Embryonic facial prominence (tissue), 1 donor: ENCODE results near the gene SLC30A1.
"Not testable (repeated sequence)": the region's sequence is repeated elsewhere in the genome, so short reads cannot be mapped to it uniquely, and the experiment has no call there.

Experiments used
- DNase-seq: peaks from one replicate; pipeline ENCODE4 v3.0.0-alpha.2; 2016; ENCODE audit errors: extremely low spot score

Gene SLC30A1

DNA sequence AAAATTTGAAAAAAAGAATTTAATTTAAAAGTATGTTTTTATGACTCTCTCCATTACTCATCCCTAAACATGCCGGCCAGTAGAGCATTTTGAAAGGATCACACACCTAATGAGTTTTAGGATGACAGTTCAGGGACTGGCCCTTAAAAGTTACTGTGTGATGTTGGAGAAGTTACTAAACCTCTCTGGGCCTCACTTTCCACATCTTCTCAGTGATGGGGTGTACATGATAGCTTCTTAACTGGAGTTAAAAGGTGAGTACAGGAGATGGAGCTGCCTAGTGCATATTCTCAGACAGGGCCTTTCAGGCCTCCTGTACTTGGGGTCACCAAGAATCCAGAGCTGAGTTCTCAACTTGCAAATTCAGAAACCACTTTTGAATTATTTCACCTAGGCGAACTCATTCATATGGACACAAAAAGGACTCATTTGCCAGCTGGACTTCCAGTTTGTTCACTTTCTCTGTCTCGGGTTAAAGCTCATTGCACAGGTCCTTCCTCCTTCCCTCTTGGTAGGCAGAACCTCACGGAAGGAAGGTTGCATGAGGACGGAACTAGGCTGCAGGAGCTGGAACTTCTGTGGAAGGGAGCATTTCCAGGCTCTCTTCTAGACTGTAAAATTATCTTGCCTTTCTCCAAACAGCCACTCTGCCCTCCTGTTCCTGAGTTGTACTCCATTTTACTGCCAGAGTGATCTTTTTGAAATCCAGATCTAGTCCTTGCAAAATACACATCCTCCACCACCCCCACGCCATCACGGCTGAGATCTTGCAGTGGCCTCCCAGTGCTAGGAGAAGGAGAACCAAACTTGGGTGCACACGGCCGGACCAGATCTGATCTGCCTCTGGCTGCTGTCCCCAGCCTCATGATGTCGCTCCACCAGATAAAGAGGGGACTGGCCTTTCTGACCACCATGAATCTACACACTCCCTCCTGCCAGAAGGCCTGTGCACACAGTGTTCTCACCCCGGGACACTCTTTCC is 4.3 kb upstream of the SLC30A1 start:
- no peak for DNase-seq

DNA sequence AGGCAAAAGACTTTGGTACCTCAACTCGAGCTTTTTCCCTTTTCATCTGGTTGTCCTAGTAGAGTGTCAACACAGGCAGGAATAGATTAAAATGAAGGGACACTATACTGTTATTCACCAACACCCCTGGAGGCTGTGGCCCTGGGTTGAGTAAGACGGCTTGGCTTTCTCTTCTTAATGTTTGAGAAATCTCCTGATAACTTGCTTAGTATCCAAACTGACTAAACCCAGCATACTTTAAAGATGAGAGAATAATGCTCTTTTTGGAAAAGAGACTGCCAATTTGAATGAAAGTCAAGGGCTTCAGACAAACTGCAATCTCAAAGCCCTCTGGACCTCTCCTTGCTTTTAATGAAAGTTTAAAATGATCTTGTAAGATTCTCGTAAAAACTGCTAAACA is 2.6 kb upstream of the SLC30A1 start:
- DNase-seq: no peak

GRCh38 chr1:211580303-211580687 is 1.3 kb upstream of the SLC30A1 start:
- no peak for DNase-seq

- no peak for DNase-seq
These were observed 710 bp upstream of the SLC30A1 start for GRCh38 chr1:211579440-211580302.

DNA sequence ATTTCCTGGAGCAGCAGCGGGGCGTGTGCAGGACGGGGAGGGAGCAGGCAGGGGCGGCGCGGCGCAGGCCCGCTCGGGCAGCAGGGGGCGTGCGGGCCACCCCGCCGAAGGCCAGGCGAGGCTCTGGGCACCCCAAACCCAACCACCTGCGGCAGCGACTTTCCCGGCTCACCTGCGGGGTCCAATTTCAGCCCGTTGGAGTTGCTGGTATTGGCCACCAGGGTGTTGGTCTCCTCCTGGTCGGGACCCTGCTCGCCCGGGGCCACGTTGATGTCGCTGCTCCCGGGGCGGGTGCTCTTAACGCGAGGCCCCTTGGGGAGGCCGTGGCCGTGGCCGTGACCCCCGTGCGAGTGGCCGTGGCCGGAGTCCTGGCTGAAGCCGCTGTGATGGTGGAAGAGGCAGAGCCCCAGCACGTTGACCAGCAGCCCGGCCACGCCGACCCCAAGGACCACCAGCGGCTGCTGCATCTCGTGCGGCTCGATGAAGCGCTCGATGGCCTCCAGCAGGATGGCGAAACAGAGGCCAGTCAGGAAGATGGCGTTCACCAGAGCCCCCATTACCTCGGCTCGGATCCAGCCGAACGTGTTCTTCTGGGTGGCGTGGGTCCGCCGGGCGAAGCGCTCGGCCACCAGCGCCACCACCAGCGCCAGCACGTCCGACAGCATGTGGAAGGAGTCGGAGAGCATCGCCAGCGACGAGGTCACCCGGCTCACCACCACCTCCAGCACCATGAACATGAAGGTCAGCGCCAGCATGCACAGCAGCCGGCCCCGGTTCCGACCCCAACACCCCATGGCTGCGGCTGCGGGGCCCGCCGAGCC is 932 bp downstream of the SLC30A1 start:
- no peak for DNase-seq

DNA sequence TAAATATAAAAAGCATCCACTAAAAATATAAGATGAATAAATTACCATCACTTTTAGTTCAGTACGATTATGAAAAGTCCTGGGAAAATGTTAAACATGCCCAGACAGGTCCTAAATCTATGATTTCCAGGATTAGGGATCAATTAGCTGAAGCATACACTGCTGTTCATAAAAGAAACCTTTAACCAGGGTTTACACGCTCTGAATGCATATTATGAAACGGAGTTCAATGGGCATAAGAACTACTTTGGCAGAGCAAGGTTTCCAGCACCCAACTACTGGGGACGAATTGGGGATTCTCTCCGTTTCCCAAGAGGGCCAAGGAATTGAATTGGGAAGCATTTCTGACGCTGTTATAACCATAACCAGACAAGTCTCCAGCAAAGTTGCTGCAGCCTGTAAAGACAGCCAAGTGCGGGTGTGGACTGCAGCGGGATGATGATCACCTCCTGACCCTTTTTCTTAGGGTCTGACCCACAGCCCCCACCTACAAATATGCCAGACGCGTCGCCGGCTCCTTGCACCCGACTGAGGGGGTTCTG is 1.6 kb downstream of the SLC30A1 start:
- no peak for DNase-seq

- no peak for DNase-seq
These were observed 2.2 kb downstream of the SLC30A1 start for GRCh38 chr1:211576717-211577116.

DNA sequence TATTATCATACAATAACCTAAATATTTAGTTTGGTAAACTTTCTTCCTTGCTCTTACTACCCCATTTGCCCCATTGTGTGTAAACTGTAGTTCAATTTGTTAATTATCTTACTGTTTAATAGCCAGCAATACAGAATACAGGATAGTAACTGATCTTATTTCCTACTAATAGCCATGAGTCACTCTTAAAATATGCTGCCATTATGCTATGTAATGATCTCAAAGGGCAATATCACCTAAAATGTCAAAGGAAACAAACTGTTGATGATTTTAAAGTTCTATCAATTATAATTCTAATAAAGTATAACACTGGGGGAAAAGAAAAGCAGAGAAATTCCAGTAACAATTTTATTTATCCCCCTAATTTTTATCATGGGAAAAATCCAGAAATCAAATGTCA is 4.3 kb downstream of the SLC30A1 start:
- no peak for DNase-seq

DNA sequence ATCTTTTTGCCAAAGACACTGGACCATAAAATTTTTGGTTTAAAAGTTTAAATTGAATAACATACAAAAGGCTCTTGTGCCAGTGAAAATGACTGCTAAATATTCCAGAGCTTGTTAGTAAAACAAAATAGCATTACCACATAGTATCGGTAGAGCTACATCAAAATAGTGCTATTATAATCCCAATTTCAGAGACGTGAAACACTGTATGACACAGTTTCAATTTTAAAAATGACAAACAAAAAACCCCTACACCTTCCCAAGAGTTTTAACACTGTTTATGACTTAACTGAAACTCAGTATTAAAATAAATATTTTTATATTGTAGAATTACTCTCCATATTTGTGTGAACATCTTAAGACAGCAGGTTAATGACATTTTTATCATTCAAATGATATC is 7.0 kb downstream of the SLC30A1 start:
- DNase-seq: no peak

- not testable (repeated sequence) for DNase-seq
These were observed 8.6 kb downstream of the SLC30A1 start for GRCh38 chr1:211570378-211570777.

- no peak for DNase-seq
These were observed 12.4 kb downstream of the SLC30A1 start for GRCh38 chr1:211566431-211567025.

DNA sequence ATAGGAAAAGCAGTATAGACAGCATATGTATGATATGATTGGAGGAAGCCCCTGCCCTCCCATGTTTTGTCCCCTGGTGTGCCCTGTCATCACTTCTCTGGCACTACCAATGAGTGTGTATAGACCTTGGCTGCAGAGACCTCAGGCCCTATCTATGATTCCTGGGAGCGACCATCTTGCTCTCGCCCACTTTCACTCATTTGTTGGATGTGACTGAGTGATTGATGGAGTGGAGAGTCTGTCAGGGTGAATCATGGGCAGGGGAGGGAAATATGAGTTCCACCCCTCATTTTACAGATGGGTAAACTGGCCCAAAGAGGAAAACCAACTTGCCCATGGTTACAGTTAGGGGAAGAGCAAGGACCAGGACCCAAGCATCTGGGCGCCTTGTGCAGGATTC is 14.9 kb downstream of the SLC30A1 start:
- DNase-seq: no peak

DNA sequence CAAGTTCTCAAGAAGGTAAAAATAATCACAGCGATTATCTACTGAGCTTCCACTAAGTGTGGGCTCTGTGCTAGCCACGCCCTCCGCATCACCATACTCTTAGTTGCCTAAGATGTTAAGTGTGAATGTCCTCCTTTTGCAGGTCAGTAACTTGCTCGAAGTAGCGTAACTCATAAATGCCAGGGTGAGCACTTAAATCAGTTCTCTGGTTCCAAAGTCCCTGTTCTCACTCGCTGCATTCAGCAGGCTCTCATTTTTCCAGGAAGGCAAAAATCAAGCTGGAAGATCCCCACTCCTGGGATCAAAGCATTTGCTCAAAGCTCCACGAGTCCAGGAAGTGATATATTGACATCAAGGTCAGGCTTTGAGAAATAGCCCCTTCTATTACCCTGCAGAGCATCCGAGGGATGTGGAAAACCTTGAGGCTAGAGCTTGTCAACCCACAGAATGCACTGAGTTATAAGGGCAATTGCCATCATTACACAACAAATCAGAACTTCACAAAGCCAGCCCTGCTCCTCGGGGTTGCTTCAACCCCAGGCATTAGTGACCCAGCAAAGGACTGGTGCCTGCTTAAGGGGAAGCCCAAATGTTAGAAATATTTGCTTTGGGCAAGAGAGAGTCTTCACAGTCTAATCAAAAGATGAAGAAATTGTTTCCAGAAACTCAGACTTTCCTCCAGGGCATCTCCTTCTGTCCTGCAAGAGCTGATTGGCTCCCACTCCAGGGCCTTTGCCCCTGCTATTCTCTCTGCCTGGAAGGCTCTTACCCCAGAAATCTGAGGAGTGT is 19.5 kb downstream of the SLC30A1 start:
- DNase-seq: no peak

GRCh38 chr1:211557894-211558625 is 20.9 kb downstream of the SLC30A1 start:
- no peak for DNase-seq

GRCh38 chr1:211553549-211553948 is 25.4 kb downstream of the SLC30A1 start:
- no peak for DNase-seq

DNA sequence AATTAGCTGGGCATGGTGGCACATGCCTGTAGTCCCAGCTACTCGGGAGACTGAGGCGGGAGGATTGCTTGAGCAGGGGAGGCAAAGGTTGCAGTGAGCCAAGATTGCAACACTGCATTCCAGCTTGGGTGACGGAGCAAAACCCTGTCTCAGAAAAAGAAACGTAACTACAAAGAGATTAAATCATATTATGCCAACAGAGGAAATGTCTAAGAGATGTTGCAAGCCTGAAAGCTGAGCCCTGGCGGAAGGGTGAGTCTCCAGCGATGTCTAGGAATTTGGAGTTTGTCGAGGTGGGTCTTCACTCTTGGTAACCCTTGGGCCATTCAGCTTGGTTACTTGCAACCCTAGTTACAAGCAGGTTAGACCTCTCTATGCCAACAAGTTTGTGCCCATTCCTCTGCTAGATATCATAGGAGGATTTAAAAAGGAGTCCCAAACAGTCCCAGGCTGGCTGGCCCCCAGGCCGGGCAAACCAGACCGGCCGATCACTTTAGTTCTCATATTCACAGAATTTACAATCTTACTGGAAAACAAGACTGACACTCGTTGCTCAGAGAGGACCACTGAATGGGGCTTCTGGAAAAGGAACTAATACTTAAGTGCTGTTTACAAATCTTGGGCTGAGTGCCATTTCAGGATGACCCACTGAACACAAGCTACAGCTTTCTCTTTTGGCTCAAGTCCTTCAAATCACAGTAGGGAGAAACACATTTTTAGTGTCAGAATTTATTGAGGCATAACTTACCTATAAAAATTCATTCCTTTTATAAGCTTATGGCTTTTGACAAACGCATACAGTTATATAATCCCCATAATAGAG is 27.1 kb downstream of the SLC30A1 start:
- no peak for DNase-seq

- DNase-seq: no peak
These were observed 29.8 kb downstream of the SLC30A1 start for GRCh38 chr1:211549092-211549711.
